ENCODE data around the gene TOM1L2.

Gene TOM1L2

GRCh38 chr17:17886226-17886625 lies 86.0 kb downstream of the TOM1L2 start:
- Histone ChIP-seq H3K27me3 (ENCODE audit: insufficient read depth, low read length) (no peaks in the 10 kb centered on the region), H3K36me3 (ENCODE audit: insufficient read depth, low read length) (peaks cover 4% of the 10 kb centered on the region)

GRCh38 chr17:17884391-17885357 lies 87.5 kb downstream of the TOM1L2 start:
- no peaks in the 10 kb centered on the region for H3K27me3 ChIP-seq (ENCODE audit: insufficient read depth, low read length)
- H2AFZ ChIP-seq (ENCODE audit: low read depth, low read length): no peak overlapping the region
- H3K4me1 ChIP-seq (ENCODE audit: insufficient read depth, low read length): peaks cover 13% of the 10 kb centered on the region
- H3K9me3 ChIP-seq (ENCODE audit: low read length): no peaks in the 10 kb centered on the region
- no peak overlapping the region for H3K4me3 ChIP-seq (ENCODE audit: low read length)
- H3K36me3 ChIP-seq (ENCODE audit: insufficient read depth, low read length): peaks cover 4% of the 10 kb centered on the region

More at GRCh38 chr17:17886226-17886625, 86.0 kb downstream of the TOM1L2 start:
- no peak overlapping the region for H2AFZ ChIP-seq (ENCODE audit: low read depth, low read length)
- peaks cover 13% of the 10 kb centered on the region for H3K4me1 ChIP-seq (ENCODE audit: insufficient read depth, low read length)
- H3K9me3 ChIP-seq (ENCODE audit: low read length): no peaks in the 10 kb centered on the region
- H3K4me3 ChIP-seq (ENCODE audit: low read length): no peak overlapping the region

GRCh38 chr17:17883801-17884200 lies 88.4 kb downstream of the TOM1L2 start:
- no peak overlapping the region for H2AFZ ChIP-seq (ENCODE audit: low read depth, low read length)
- H3K36me3 ChIP-seq (ENCODE audit: insufficient read depth, low read length): peaks cover 8% of the 10 kb centered on the region
- H3K9me3 ChIP-seq (ENCODE audit: low read length): no peaks in the 10 kb centered on the region
- H3K27me3 ChIP-seq (ENCODE audit: insufficient read depth, low read length): no peaks in the 10 kb centered on the region
- no peak overlapping the region for H3K4me3 ChIP-seq (ENCODE audit: low read length)
- peaks cover 13% of the 10 kb centered on the region for H3K4me1 ChIP-seq (ENCODE audit: insufficient read depth, low read length)

GRCh38 chr17:17882082-17882581 lies 90.1 kb downstream of the TOM1L2 start:
- H3K4me3 ChIP-seq (ENCODE audit: low read length): no peak overlapping the region
- H3K9me3 ChIP-seq (ENCODE audit: low read length): no peaks in the 10 kb centered on the region
- H3K27me3 ChIP-seq (ENCODE audit: insufficient read depth, low read length): no peaks in the 10 kb centered on the region
- no peak overlapping the region for H2AFZ ChIP-seq (ENCODE audit: low read depth, low read length)
- H3K4me1 ChIP-seq (ENCODE audit: insufficient read depth, low read length): peaks cover 26% of the 10 kb centered on the region
- peaks cover 11% of the 10 kb centered on the region for H3K36me3 ChIP-seq (ENCODE audit: insufficient read depth, low read length)

GRCh38 chr17:17880577-17881196 lies 91.5 kb downstream of the TOM1L2 start:
- Histone ChIP-seq H2AFZ (ENCODE audit: low read depth, low read length) (no peak overlapping the region), H3K9me3 (ENCODE audit: low read length) (no peaks in the 10 kb centered on the region), H3K27me3 (ENCODE audit: insufficient read depth, low read length) (no peaks in the 10 kb centered on the region), H3K36me3 (ENCODE audit: insufficient read depth, low read length) (peaks cover 17% of the 10 kb centered on the region), H3K4me1 (ENCODE audit: insufficient read depth, low read length) (peaks cover 30% of the 10 kb centered on the region), H3K4me3 (ENCODE audit: low read length) (no peak overlapping the region)

GRCh38 chr17:17877529-17878358 lies 94.5 kb downstream of the TOM1L2 start:
- H2AFZ ChIP-seq (ENCODE audit: low read depth, low read length): no peak overlapping the region
- peaks cover 17% of the 10 kb centered on the region for H3K36me3 ChIP-seq (ENCODE audit: insufficient read depth, low read length)
- H3K27me3 ChIP-seq (ENCODE audit: insufficient read depth, low read length): no peaks in the 10 kb centered on the region
- H3K4me3 ChIP-seq (ENCODE audit: low read length): no peak overlapping the region
- no peaks in the 10 kb centered on the region for H3K9me3 ChIP-seq (ENCODE audit: low read length)
- H3K4me1 ChIP-seq (ENCODE audit: insufficient read depth, low read length): peaks cover 17% of the 10 kb centered on the region

- Histone ChIP-seq H3K27me3 (ENCODE audit: insufficient read depth, low read length) (no peaks in the 10 kb centered on the region), H3K36me3 (ENCODE audit: insufficient read depth, low read length) (peaks cover 14% of the 10 kb centered on the region), H3K4me1 (ENCODE audit: insufficient read depth, low read length) (peaks cover 17% of the 10 kb centered on the region), H3K9me3 (ENCODE audit: low read length) (no peaks in the 10 kb centered on the region), H2AFZ (ENCODE audit: low read depth, low read length) (no peak overlapping the region), H3K4me3 (ENCODE audit: low read length) (no peak overlapping the region)
Observed at GRCh38 chr17:17876959-17877528, 95.2 kb downstream of the TOM1L2 start.

GRCh38 chr17:17874478-17874877 lies 97.7 kb downstream of the TOM1L2 start:
- no peaks in the 10 kb centered on the region for H3K27me3 ChIP-seq (ENCODE audit: insufficient read depth, low read length)
- H3K4me1 ChIP-seq (ENCODE audit: insufficient read depth, low read length): peaks cover 25% of the 10 kb centered on the region
- no peak overlapping the region for H3K4me3 ChIP-seq (ENCODE audit: low read length)
- peaks cover 12% of the 10 kb centered on the region for H3K36me3 ChIP-seq (ENCODE audit: insufficient read depth, low read length)
- no peak overlapping the region for H2AFZ ChIP-seq (ENCODE audit: low read depth, low read length)
- no peaks in the 10 kb centered on the region for H3K9me3 ChIP-seq (ENCODE audit: low read length)

GRCh38 chr17:17873450-17873991 lies 98.7 kb downstream of the TOM1L2 start:
- Histone ChIP-seq H3K4me3 (ENCODE audit: low read length) (no peak overlapping the region), H2AFZ (ENCODE audit: low read depth, low read length) (no peak overlapping the region), H3K27me3 (ENCODE audit: insufficient read depth, low read length) (no peaks in the 10 kb centered on the region), H3K4me1 (ENCODE audit: insufficient read depth, low read length) (peaks cover 34% of the 10 kb centered on the region), H3K36me3 (ENCODE audit: insufficient read depth, low read length) (peaks cover 7% of the 10 kb centered on the region), H3K9me3 (ENCODE audit: low read length) (no peaks in the 10 kb centered on the region)

GRCh38 chr17:17872547-17873345 lies 99.5 kb downstream of the TOM1L2 start:
- no peak overlapping the region for H3K4me3 ChIP-seq (ENCODE audit: low read length)
- no peak overlapping the region for H2AFZ ChIP-seq (ENCODE audit: low read depth, low read length)
- H3K36me3 ChIP-seq (ENCODE audit: insufficient read depth, low read length): peaks cover 7% of the 10 kb centered on the region
- peaks cover 35% of the 10 kb centered on the region for H3K4me1 ChIP-seq (ENCODE audit: insufficient read depth, low read length)
- no peaks in the 10 kb centered on the region for H3K9me3 ChIP-seq (ENCODE audit: low read length)
- H3K27me3 ChIP-seq (ENCODE audit: insufficient read depth, low read length): no peaks in the 10 kb centered on the region

- Histone ChIP-seq H3K4me3 (ENCODE audit: low read length) (no peak overlapping the region), H3K27me3 (ENCODE audit: insufficient read depth, low read length) (no peaks in the 10 kb centered on the region)
Observed at GRCh38 chr17:17871913-17872312, 100.3 kb downstream of the TOM1L2 start.

GRCh38 chr17:17870247-17870646 lies 102.0 kb downstream of the TOM1L2 start:
- no peaks in the 10 kb centered on the region for H3K27me3 ChIP-seq (ENCODE audit: insufficient read depth, low read length)
- H2AFZ ChIP-seq (ENCODE audit: low read depth, low read length): no peak overlapping the region
- peaks cover 25% of the 10 kb centered on the region for H3K4me1 ChIP-seq (ENCODE audit: insufficient read depth, low read length)
- no peaks in the 10 kb centered on the region for H3K36me3 ChIP-seq (ENCODE audit: insufficient read depth, low read length)
- H3K9me3 ChIP-seq (ENCODE audit: low read length): no peaks in the 10 kb centered on the region
- no peak overlapping the region for H3K4me3 ChIP-seq (ENCODE audit: low read length)

More at GRCh38 chr17:17871913-17872312, 100.3 kb downstream of the TOM1L2 start:
- Histone ChIP-seq H3K36me3 (ENCODE audit: insufficient read depth, low read length) (peaks cover 7% of the 10 kb centered on the region), H3K9me3 (ENCODE audit: low read length) (no peaks in the 10 kb centered on the region), H3K4me1 (ENCODE audit: insufficient read depth, low read length) (peaks cover 27% of the 10 kb centered on the region), H2AFZ (ENCODE audit: low read depth, low read length) (no peak overlapping the region)

All from neuron (in vitro differentiated cells).